IPS-NIHi11 (cell line): ENCODE results near the gene OSBPL10.
"Not testable (repeated sequence)": the region's sequence is repeated elsewhere in the genome, so short reads cannot be mapped to it uniquely, and the experiment has no call there.

Experiments
- DNase-seq: peaks from one replicate; pipeline ENCODE4 v3.0.0; 2012; ENCODE audit warnings: mixed read lengths, low spot score

Gene OSBPL10

DNA sequence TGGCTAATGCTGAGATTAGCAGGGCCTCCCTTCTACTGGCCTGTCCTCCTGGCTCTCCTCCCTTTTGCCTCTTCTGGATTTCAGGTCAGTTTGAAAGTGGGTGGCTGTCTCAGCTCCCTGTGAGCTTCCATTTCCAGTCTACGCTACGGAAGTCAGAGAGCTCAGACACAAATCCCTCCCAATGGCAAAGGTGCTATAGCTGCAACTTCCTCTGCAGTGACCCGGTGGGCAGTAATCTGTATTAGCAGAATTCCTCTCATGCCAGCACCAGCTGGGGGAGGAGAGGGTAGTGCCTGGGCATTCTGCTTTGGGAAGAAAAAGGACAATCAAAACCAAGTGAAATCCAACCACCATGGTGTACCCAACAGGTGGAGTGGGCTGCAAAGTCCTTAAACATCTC, 276.9 kb downstream of the OSBPL10 start:
- DNase-seq, result no peak

DNA sequence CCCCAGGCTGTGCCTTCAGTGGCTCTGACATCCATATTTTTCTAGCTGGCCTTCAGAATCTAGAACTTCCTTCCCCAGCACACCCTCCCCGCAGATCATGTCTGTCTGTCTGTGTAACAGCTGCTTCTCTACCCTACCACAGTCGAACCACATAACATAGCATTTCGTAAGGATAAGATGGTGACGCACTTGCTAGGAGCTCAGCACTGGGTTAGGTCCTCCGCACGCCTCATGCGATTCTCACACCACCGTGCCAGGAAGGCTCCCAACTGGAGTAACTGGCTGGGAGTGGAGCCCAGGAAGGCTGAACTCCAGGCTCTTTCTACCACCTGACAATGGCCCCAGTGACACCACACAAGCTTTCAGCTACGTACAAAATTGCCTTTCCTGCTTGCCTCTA, 279.8 kb downstream of the OSBPL10 start:
- DNase-seq, result no peak

DNA sequence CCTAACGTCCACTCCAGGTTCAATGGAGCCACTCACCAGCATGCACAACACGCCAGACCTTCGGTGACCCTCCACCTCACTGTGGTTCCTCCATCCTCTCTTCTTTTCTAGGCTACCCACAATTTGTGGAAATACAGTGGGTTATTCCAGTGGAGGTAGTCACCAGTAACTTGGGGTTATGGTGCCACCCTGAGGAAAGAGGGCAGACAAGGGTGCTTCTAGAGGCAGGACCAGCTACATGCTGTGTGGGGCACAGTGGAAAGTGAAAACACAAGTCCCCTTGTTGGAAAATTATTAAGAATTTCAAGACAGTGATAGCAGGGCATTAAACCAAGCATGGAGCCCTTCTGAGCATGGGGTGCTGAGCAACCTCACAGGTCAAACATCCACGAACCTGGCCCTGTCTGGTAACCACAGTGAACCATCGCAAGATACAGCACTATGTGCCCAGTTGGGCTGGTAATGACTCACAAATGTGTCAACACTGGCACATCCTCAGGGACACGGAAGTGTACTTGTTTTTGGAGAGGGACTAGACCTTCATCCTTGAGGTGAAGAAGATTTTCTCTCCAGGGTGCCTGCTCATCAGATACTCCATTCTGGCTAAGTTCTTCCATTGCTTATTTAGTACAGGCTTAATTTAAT, 281.6 kb downstream of the OSBPL10 start:
- no peak for DNase-seq

DNA sequence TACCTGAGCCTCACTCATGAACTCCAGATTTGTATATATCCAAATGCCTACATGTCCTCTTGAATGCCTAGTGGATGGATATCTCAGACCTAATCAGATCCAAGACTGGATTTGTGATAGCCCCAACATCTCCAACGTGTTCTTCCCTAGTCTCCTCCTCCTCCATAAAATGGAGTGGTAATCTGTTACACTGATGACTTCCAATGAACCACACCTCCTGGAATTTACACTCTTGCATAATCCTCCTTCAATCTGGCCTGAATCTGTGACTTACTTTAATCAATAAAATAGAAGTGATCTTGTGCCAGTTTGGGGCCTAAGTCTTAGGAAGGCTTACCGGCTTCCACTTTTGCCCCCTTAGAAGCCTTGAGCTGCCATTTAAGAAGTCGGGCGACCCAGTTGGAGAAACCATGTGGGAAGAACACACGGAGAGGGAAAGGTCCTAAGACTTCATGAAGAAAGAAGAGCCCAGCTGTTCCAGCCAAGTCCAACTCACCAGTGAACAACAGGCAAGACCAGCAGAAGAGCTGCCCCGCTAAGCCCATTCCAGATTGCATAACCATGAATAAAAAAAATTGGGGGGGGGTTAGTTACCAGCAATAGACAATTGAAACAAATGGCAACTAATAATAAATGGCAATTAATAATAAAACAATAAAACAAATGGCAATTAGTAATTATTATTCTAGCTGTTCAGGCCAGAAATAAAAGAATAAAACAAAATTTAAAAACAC, 284.1 kb downstream of the OSBPL10 start:
- DNase-seq, result no peak

DNA sequence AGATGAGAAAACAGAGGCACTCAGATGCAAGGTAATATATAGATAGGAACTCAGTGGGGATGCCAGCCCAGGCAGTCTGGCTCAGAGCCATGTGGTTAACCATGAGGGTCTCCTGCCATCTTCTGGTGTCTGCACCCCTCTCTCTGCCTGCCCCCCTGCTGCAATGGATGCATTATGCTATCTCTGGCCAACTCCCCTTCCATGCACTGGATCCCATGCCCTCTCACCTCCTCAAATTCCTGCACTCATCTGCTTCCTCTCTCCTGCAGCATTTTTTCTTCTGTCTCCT, 285.1 kb downstream of the OSBPL10 start:
- DNase-seq, result no peak

DNA sequence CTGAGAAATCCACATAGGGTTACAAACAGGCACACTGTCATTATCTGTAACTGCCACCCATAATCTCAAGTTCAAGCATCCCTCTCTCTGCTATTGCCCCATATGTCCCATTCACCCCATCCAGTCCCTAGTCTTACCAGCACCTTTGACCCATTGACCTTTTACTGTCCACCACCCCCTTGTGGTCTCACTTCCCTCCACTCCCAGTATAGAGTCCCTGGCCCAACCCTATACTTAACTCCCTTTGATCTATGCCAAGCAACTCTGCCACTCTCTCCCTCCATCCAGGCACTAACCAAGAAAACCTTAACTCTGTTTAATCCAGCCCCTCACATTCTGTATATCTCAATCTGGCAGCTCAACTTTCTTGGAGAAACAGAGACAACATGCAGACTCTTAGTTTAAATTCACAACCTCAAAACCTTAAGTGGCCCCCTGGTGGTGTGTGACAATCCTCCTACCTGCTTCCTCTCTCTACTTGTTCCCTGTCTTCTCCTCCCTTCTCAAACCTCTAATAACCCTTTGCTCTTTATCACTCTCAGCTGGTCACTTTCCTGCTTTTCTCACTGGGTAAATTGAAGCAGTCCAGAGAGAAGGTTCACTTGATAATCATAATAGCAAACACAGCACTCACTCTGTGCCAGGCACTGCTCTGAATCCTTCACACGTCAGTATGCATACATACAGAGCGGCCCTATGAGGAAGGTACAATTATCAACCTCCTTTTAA, 285.6 kb downstream of the OSBPL10 start:
- DNase-seq, result peak; percentile 32

DNA sequence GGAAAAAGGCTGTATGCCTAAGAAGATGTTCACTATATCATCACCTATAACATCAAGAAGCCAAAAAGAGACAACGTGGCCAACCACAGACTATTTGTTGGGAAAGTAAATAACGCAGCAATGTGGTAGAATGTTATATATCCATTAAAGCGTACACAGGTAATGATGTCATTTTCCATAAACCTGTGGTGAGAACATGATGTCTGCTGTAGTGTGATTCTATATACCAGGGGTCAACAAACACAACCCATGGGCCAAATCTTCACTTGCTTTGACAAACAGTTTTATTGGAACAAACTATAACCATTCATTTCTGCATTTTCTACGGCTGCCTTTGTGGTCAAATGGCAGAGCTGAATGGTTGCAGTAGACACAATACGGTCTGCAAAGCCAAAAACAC, 287.7 kb downstream of the OSBPL10 start:
- DNase-seq, result no peak

DNA sequence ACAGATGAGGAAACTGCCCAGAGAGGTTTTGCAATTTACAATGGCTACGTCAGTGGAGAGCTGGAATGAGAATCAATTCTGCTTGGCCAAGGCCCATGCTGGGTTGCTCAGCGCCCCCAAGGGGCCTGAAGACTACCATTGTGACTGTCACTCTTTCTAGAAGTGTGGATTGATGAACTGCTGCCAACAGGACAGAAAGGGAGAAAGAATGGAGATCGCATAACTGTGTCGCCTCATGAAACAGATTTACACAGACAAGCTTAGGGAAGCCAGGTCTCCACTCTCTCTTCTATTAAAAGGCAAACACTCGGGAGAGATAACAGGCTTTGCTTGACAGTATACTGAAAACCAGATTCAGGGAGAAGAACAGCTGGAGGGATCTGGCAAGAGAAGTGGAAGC, 288.3 kb downstream of the OSBPL10 start:
- no peak for DNase-seq

DNA sequence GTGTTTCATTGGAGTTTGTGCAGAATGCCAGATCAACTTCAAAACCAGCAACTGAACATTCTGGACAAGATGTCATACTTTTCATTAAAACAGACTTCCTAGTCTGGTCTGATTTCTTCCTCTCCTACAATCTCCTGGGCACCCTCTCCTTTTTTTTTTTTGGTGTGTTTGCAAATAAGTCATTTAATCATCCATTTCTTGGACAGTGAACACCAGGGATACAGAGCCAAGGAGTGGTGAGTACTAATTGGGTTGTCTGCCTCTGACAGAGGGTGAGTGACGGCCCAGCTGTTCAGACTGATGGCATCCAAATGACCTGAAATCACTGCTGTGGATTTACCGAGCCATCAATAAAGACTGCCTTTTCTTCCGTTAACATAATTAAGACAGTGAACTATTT, 290.3 kb downstream of the OSBPL10 start:
- DNase-seq, result no peak

DNA sequence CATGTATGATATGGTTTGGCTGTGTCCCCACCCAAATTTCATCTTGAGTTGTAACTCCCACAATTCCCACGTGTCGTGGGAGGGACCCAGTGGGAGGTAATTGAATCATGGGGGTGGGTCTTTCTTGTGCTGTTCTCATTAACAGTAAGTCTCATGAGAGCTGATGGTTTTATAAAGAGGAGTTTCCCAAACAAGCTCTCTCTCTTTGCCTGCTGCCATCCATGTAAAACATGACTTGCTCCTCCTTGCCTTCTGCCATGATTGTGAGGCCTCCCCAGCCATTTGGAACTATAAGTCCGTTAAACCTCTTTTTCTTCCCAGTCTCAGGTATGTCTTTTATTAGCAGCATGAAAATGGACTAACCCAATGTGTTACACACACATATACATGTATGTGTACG, 291.5 kb downstream of the OSBPL10 start:
- DNase-seq, result not testable (repeated sequence)

DNA sequence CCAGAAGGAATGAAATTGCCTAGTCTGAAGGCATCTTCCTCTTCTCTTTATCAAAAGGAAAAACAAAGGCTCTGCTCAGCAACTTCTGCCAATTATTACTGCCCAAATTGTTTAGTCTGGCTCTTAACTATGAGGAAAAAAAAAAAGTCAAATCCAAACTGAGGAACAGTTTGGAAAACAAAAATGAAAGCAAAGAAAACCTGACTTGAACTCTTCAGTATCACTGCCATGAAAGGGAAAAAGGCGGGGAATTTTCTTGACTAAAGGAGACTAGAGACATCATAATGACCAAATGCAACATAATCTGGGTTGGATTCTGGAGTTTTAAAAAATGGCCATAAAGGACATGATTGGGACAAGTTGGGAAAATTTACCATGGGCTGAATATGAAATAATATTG, 292.1 kb downstream of the OSBPL10 start:
- no peak for DNase-seq

DNA sequence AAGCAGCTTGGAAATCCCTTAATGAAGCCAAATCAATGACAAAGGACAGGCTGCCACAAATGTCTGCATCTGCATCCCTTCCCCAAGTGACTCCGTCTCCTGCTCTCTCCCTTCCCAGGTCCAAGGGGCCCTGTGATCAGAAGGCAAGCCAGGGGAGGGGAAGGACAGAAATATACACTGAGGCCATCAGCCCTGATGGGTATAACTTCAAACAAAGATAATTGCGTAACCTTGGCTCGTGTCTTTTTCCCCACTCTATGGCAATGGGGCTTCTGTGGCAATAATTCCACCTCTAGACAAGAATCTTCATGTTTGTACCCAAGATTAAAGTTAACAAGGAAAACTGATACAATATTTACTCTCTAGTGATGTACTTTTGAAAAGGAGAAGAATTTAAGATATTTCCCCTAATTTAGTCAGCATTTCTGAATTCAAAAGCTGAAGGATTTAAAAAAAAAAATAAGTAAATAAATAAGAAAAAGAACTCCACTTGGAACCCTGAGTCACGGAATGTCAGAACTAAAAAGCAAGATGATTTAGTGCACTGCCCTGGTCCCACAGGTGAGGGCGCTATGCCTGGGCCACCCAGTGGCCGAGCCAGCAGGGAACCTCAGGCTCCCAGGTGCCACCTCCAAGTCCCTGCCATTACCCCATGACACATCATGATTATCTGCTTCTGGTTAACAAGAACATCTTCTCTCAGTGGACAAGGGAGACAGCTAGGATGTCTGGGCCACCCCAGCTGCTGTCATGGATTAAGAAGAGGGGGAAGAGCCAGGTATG, 293.9 kb downstream of the OSBPL10 start:
- DNase-seq, result no peak

DNA sequence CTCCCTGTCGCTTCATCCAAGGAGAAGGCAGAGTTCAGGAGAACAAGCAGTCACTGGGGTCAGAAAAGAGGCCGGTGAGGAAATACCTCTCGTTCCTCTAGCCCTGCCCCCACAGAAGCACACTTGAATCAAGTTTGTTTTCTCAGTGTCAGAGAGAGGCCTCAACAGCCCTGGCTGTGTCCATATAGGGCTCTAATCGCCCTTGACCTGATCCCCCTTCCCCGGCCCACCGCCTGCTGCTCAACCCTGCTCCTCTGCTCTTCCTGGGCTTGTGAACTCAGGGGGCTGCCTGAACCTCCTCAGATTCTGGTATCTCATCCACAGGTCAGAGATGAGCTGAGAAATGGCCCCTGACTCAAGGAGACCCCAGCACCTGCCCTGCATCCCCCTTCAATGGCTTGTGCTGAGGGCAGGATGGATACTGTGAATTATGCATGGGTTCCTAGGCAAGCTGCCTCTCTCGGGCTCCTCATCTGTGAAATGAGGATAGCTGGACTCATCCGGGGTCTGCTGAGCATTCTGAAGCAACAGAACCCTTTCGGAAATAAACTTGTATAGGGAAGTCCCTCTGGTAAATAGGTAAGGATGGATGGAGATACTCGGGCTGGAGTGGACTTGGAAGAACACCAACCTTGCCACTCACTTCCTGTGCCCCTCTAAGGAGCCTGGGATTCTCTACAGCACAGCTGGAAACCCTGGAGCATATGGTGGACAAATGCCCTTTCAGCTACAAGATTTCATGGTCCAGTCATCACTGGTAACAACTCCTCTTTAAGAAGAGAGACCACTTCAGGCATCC, 300.8 kb downstream of the OSBPL10 start:
- peak; percentile 45 for DNase-seq

DNA sequence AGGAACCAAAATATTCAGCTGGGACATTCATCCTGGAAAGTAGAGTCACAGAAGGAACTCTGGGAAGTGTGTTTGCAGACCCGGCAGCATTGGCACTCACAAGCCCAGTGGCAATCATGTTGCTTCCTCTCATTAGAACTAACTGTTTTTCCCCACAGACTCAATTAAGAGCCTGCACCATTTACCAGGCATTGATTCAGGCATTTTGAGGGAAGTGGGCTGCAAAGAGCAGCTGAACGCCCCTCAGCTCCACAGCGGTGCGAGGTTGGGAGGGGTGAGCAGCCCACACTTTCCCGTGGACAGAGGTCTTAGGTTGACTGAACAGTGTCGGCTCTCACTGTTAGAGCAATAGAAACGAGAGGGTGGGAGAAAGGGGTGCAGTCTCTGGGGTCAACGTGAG, 304.5 kb downstream of the OSBPL10 start:
- no peak for DNase-seq

DNA sequence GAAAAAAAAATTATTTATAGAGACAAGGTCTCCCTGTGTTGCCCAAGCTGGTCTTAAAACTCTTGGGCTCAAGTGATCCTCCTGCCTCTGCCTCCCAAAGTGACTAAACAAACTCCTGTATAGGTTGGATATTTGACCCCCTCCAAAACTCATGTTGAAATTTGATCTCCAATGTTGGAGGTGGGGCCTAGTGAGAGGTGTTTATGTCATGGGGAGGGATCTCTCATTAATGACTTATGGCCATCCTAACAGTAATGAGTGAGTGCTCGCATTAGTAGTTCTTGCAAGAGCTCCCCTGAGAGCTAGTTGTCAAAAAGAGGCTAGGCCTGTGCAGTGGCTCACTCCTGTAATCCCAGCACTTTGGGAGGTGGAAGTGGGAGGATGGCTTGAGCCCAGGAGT, 307.1 kb downstream of the OSBPL10 start:
- DNase-seq, result no peak

DNA sequence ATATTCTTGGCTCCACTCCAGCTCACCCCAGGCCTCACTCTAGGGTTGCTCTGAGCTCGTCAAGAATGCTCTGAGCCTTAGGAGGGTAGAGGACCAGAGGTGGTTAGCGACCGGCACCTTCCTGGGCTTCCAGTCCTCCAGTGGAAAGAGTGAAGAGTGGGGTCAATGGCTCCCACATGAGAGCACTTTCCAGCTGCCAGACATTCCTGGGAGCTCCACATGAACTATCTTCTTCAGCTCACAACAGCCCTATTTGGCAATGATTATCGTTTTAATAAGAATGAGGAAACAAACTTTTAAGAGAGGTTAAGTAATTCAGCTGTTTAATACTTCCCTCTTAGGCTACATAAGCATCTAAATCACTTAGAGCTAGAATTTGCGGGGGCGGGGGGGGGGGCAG, 309.1 kb downstream of the OSBPL10 start:
- DNase-seq, result no peak

DNA sequence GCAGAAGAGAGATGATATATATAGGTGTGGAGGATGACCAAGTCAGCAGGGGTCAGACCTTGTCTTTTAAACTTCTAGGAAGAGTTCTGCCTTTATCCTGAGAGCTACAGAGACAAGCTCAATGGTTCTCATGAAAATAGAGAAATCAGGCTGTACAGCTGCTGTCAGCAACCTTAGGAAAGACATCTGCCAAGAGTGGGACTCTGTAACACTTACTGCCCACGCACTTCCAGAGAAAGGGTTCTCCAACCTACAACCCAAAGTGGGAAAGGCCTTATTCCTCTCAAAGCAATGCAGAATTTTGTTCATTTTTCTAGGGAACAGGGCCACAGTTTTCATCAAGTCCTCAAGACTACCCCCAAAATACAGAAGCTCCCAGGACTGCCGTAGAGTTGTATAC, 309.6 kb downstream of the OSBPL10 start:
- no peak for DNase-seq

DNA sequence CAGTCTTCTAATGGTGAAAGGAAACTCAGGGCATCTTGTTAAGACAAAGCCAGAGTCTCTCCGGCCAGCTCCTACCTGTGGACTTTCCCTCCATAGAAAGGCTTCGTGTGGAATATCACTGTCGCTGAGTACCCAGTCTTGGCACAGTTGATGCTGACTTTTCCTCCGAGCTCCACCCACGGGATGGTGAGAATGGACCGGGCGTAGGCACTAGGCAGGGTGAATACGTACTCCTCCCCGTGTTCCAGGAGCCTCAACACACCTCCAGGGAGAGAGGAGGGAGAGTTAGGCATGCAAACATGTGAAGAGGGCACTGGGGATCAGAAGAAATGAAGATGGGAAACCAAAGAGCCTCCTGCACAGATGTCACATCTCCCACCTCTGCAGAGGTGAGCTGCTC, 310.3 kb downstream of the OSBPL10 start:
- DNase-seq, result no peak

DNA sequence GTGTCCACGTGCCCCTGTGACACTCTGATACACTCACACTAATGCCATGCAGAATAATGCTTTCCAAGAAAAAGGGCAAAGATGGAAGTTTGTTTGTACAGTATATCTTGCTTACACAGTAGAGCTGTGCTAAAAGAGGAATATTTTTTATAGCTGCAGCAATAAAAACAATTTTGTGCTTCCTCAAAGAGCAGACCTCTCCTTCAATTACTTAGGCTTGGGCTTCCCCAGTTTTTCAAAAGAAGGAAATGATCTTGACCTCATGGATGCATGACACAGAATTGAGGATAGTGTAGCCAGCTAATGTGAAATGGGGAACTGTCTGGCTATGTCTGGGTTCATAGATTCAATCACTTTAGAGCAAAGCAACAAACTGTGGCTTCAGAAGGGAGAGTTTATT, 310.9 kb downstream of the OSBPL10 start:
- no peak for DNase-seq

DNA sequence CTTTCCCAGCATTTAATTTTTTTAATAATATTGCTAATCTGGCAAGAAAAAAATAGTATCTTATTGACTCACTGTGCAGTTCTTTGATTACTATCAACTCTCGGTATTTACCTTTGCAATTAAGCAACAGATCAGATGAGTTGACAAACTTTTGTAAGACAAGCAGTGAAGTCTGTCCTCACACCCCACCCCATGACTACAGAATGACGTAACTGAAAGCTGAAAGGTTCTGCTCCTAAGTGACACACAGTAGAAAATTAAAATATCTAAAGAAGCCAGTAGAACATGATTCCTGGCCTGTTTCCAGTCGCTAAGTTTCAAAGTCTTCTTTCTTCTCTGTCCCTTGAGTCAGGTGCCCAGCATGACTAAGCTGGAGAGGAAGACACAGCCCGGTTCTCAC, 312.8 kb downstream of the OSBPL10 start:
- DNase-seq, result no peak

DNA sequence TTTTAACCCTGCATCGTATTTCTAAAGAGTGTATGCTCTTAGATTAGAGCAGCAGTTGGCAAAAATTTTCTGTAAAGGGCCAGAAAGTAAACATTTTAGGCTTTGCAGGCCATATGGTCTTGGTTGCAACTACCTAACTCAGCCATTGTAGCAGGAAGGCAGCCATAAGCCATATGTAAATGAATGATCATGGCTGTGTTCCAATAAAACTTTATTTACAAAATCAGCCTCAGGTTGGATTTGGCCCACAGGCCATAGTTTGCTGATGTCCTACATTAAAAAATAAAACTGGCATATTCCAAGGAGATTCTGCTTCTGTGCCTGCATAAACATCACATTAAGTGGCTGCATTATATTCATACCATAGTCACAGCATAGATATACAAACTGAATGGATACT, 313.5 kb downstream of the OSBPL10 start:
- no peak for DNase-seq

DNA sequence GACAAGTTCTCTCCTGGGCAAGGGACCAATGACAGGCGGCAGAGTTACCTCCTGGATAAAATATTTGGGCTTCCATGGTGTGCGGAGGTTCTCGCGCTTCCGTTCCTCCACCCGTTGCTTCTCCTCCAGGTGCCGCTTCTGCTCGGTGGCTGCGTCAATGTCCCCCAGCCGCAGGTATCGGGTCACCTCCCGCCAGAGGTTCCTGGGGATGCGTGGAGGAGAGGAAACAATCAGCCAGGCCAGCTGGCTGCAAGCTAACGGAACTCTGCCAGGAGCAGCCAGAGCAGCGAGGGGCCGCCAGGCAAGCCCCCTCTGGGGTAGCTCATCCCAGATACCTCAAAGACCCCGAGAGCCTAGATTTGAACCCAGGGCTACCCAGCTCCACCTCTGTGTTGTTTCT, 317.0 kb downstream of the OSBPL10 start:
- no peak for DNase-seq
